ENCODE data around the gene ACE.
"Not testable (repeated sequence)": the region's sequence is repeated elsewhere in the genome, so short reads cannot be mapped to it uniquely, and the experiment has no call there.

ACE gene

GRCh38 chr17:63444457-63444856 lies 32.4 kb upstream of the ACE start:
- no peak for DNase-seq

- no peak for DNase-seq
Measured at GRCh38 chr17:63445065-63445464, 31.8 kb upstream of the ACE start.

GRCh38 chr17:63445571-63445953 lies 31.3 kb upstream of the ACE start:
- peak in 1 of 2 donors; percentile 25 for DNase-seq

DNA sequence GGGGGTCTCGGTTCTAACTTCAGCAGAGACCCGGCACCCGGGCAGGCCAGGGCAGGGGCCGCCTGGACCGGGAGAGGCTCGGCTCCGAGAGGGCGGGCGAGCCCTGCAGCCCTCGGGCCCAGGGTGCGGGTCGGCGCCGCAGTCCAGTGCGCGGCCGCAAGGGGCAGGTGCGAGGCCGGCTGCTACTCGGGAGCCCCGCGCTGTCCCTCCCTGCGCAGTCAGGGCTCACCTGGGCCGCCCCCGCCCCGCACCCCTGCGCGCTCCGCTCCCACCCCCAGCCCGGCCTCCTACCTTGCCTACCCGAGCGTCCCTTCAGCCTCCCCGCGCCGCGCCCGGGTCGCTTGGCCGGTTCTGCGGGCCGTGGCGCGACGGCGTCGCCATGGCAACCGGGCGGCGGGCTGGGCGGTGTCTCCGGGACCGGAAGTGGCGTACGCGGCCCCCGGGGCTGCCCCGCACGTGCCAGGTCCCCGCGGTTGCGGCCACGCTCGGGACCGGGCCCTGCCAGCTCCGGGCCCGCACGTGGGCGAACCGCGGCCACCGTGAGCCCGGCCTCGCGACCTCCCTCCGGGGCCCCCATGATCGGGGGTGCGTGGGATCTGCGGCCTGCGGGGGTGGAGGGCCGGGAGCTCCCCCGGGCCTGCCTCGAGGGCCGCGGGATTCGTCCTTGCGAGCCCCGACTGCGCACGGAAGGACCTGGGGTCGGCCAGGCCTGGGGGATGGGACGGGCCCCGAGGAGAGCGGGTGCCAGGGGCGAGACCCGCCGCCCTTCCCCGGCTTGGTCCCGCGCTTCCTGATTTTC lies 30.7 kb upstream of the ACE start, which contains the start of gene CYB561:
Gene CYB561 (minus strand): TSS at position 353 of the 799 bp plus-strand sequence. CDS start 8,759 bp downstream, outside the sequence.
- peak; percentile 58 to 76 for DNase-seq

DNA sequence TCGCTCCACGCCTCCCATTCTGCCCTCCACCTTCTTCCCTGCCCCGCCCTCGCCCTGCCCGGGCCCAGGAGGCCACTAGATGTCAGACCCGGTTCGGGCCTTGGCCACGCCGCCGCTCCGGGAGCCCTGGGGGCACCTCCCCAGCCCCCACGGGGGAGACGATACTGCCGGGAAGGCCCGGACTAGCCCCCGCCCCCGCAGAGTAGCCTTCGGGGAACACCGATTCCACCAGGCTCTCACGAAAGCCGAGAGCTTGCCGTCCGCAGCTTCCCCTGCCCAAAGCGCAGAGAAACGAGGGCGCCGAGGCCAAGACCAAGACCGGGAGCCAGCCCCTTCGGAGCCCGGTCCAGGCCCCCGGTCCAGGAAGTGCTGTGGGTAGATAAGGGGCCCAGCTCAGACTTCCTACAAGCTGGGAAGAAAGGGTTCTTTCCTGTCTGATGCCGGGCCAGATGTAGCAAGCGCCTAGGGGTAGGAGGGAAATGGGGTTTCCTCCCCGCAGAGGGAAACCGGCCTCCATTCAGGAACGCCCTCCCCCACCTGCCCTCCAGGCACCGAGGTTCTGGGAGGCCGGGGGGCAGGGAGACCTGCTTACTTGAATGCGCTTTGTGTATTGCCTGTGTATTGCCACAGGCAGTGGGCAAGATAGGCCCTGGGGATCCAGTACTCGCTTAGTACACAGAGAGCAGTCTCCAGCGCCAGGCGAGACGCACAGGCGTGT lies 29.9 kb upstream of the ACE start:
- DNase-seq = peak; percentile 53 to 74

DNA sequence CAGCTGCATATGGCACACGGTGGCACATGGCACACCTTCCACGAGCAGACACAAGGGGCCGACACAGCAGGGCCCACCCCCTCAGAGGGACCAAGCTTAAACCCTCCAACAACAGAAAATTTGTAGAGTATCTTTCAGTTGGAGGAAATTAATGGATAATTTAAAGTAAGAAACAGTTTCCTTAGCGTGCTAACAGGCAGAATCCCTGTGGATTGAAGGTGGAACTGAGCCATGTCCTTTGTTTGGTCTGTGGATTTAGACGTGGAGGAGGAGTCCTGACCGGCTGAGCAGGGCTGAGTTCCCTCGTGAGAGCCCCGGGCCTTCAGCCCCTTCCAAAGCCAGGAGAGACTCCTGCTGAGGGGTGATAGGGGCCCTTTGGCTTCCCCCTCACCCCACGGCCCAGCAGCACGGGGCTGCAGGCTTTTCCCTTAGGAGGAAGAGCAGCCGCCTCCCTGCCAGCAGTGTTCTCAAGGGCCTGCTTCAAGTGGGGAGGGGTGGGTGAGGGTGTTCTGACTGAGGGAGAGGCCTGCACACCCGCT lies 29.3 kb upstream of the ACE start:
- no peak for DNase-seq

GRCh38 chr17:63448655-63449054 lies 28.2 kb upstream of the ACE start:
- no peak for DNase-seq

DNA sequence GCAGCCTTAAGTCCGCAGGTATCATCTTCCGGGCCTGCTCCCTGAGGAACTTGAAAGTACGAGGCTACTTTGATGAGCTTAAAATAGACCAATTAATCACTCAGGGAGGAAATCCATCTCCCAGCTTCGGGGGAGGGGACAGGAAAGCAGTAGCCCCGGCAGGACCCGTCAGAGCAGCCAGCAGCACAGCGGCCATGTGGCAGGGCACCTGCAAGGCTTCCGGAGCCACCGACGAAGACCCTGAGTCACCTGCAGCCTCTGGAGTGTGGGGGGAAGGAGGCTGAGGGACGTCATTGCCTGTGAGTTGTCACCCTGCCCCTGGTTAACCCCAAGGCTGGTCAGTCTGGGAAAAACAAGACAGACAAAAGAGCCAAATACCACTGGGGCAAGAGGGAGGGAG lies 26.3 kb upstream of the ACE start:
- no peak for DNase-seq

GRCh38 chr17:63451150-63451549 lies 25.7 kb upstream of the ACE start:
- no peak for DNase-seq

- no peak for DNase-seq
Measured at GRCh38 chr17:63452046-63452961, 24.6 kb upstream of the ACE start.

DNA sequence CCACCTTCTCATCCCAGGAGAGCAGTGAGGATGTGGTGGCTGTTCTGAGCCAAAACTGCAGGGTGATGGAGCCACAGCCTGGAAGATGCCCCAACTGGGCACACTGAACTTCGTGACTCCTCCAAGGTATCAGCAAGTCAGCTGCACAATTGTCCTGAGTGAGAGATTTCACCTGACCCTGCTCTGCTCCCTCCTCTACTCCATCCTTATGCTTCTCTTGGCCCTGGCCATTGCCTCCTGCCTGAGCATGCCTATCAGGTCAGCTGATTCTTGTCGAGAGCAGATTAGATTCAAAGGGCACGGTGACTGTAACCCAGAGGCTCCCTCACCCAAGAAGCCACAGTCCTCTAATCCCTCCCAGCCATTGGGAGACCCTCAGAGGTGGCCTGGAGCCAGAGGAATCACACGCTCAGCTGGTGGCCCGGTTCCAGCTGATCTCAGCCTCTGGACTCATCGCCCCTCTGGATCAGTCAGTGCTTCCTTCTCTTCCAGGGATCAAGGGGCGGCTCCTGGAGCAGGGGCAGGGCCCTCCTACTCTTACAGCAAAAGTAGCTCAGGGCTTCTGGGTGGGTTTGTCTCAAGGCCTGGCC lies 23.8 kb upstream of the ACE start:
- DNase-seq = no peak

DNA sequence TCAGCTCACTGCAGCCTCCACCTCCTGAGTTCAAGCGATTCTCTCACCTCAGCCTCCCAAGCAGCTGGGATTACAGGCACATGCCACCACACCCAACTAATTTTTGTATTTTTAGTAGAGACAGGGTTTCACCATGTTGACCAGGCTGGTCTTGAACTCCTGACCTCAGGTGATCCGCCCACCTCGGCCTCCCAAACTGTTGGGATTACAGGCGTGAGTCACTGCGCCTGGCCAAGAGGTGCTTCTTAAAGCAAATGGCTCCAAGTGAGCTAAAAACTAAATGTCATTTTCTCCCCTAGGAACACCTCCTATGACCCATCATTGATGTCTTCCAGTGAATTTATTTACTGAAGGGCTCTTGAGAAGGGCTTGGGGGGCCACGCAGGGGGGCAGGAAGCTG lies 22.5 kb upstream of the ACE start:
- DNase-seq = not testable (repeated sequence)

DNA sequence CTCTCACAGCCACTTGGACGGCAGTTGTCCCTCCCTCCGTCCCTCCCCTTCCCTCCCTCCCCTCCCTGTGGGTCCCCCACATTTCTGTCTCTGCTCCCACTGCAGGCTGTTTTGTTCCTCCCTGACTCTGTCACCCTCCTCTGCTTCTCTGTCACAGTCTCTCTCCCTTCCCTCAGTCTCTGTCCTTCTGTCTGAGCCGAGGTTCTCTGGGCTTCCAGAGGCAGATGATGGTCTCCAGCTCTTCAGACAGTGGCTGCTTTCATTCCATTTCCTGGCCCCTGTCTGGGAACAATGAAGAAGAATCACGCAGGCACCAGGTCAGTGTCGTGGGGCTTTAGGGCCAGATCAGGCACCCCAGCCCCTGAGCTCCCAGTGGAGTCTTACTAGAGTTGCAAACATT lies 21.9 kb upstream of the ACE start:
- DNase-seq = no peak

DNA sequence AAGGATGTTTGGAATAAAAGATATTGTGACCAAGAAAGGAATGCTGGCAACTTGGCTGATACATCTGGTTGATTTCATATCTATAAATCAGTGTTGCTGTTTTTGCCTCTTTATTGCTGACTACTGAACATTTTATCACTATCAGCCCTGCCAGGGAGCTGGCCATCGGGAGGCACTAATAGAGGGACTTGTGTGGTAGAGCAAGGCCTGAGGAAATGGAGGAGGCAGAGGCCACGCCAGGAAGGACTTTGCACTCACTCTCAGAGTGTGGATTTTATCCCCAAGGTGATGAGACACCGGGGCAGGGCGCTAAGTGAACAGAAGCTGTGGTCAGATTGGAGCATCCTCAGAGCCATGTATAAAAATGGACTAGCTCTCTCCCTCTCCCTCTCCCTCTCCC lies 21.4 kb upstream of the ACE start:
- no peak for DNase-seq

GRCh38 chr17:63458478-63458877 lies 18.4 kb upstream of the ACE start:
- no peak for DNase-seq

GRCh38 chr17:63460018-63460417 lies 16.8 kb upstream of the ACE start:
- no peak for DNase-seq

- no peak for DNase-seq
Measured at GRCh38 chr17:63463771-63464170, 13.1 kb upstream of the ACE start.

GRCh38 chr17:63464691-63465236 lies 12.1 kb upstream of the ACE start:
- DNase-seq = peak in 1 of 2 donors; percentile 33

DNA sequence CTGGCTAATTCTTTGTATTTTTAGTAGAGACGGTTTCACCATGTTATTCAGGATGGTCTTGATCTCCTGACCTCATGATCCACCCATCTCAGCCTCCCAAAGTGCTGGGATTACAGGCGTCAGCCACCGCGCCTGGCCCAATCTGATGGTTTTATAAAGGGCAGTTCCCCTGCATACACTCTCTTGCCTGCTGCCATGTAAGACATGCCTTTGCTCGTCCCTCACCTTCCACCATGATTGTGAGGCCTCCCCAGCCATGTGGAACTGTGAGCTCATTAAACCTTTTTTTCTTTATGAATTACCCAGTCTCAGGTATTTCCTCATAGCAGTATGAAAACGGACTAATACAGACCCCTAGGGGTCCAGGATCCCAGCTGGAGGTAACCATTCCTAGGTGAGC lies 8.8 kb upstream of the ACE start:
- not testable (repeated sequence) for DNase-seq

- no peak for DNase-seq
Measured at GRCh38 chr17:63474174-63474573, 2.7 kb upstream of the ACE start.

DNA sequence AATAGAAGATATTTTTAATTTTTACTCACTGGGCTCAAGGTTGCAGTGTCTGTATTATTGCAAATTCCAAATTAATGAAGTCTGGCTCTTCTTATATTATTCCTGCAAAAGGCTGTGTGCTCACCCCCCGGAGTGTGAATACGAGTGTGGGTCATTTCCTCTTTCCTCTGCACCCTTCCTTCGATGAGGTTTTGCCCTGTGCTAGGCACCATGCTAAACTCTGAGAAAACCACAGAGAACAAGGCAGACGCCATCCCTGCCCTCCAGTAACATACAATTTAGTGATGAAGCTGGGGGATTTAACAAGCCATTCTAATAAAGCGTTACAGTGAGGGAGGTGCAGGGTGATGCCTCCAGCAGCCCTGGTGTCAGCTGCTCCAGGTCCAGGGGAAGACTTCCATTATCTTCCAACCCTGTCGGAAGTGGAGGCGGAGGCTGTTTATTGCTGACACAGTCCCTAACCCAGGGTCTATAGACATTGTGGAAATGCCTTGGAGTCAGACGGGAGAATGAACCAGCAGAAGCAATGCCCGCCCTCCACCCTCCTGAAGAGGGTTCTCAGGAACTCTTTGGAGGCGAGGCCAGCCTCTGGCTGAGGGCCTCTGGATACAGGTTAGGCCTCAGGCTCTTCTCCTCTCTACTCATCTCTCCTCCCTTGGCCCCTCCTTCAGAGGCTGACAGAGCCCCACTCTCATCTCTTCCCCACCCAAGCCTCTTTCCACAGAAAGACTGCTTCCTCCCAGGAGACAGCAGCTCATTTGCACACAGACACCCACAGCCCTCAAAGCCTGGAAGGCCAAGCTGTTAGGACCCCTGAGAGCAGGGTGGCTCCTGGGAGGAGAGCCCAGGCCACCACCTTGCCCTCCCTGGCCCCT lies 2.0 kb upstream of the ACE start:
- no peak for DNase-seq

Data from inflammatory macrophage (primary cell).